Lower leg skin (tissue), 4 donors: ENCODE data around the gene CORIN. TPM values are rescaled to one million over a fixed set of nuclear protein-coding genes. Genes with fewer than 3 reads are reported as not detected.

Source experiments
- DNase-seq, 2 donors: peaks; one replicate each; pipeline ENCODE4 v3.0.0-alpha.2; 2019; ENCODE audit warnings: low spot score in 2 of 2
- H3K4me3 ChIP-seq: fragments of 200-600 bp; sonication (generic); 2 replicates; pipeline ENCODE4 v1.5.1; 2017; ENCODE audit warnings: mild to moderate bottlenecking, low read depth; ENCODE audit not compliant: poor library complexity, severe bottlenecking
- POLR2A ChIP-seq, 2 donors: fragments of 450-650 bp; IDR thresholded peaks; one replicate each; pipeline ENCODE4 v1.6.1; 2016 to 2017; ENCODE audit warnings: antibody characterized with exemption in 2 of 2, mild to moderate bottlenecking in 1 of 2, moderate library complexity in 1 of 2
- WGBS, 2 donors: methylation state at CpG; one replicate each; pipeline ENCODE4 v1.1.5; 2018; 5-methylcytosine and 5-hydroxymethylcytosine counted together
- intact Hi-C: fragments of 100-400 bp; cut with DNase I; formaldehyde crosslinking; loops from one replicate; pipeline ENCODE4 v1.15.0; 2023; ENCODE audit warnings: low total_unique reads
- total RNA-seq, 4 donors: library from RNA; depleted of rRNA; stranded (reverse); fragments of >200 nt; gene quantifications; one replicate each; pipeline ENCODE4 v1.1.0, GENCODE V29; 2016
- TF ChIP-seq, protein P1 (sequence below), 3 donors: fragments of 450-650 bp; IDR thresholded peaks; one replicate each; pipeline ENCODE4 v1.5.1; 2016; ENCODE audit warnings: antibody characterized with exemption in 3 of 3, mild to moderate bottlenecking in 3 of 3, moderate library complexity in 2 of 3

The CORIN gene
- total RNA-seq, 4 donors from 2014 or later = 0.15 to 17.6 (median 1.7) TPM

DNA sequence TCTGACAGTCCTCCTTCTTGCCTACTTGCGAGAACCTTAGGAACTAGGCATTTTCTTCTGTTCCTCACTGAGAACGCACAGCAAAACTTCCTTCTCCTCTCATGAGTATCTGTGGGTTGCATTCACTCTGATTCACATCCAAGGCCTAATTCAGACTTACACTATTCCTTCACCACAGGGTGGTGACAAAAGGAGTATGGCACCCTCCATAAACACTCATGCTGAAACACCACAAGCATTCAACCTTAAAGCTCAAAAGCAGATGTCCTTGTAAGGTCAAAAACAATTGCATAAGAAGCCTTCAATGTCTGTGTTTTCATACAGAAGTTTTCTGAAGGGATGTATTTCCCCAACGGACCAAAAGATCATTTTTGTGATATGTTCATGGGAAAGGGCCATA is 147.3 kb downstream of the CORIN start:
- no peak overlapping the region for H3K4me3 ChIP-seq
- intact Hi-C loops = no loop called here
- TF ChIP-seq POLR2A (IDR thresholded peaks at IDR 0.05) = no peak
- WGBS, 2 donors = 82 to 87% methylated on average over 3 of the region's 3 CpGs
- no peak for DNase-seq

DNA sequence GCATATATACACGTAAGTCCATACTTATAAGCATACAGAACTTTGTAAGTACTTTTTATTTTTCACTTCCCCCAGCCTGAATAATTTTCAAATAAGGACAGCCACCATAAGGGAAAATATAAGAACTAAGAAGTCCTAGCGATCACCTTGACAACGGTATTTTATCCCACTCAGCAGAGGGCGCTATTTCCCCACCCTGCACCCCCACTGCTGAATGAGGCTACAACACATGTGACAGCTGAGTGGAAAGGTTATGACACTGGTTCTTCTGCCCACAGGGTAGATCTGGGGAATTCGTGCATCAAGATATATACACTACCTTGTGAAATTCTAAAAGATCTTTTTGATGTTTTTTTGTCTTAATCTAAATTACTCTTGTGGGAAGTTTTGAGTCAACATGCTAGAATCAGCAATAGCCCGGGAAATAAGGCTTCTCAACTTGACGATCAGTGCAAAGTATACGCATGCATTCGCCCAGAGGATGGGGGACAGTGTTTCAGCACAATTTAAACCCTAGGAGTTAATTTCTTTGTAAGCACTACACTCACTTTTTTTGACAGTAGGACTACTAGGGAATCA is 151.5 kb downstream of the CORIN start:
- TF ChIP-seq, protein P1, sequence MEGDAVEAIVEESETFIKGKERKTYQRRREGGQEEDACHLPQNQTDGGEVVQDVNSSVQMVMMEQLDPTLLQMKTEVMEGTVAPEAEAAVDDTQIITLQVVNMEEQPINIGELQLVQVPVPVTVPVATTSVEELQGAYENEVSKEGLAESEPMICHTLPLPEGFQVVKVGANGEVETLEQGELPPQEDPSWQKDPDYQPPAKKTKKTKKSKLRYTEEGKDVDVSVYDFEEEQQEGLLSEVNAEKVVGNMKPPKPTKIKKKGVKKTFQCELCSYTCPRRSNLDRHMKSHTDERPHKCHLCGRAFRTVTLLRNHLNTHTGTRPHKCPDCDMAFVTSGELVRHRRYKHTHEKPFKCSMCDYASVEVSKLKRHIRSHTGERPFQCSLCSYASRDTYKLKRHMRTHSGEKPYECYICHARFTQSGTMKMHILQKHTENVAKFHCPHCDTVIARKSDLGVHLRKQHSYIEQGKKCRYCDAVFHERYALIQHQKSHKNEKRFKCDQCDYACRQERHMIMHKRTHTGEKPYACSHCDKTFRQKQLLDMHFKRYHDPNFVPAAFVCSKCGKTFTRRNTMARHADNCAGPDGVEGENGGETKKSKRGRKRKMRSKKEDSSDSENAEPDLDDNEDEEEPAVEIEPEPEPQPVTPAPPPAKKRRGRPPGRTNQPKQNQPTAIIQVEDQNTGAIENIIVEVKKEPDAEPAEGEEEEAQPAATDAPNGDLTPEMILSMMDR (IDR thresholded peaks at IDR 0.05) = no peak
- TF ChIP-seq POLR2A (IDR thresholded peaks at IDR 0.05) = no peak
- H3K4me3 ChIP-seq = no peak overlapping the region
- intact Hi-C loops = loop anchor here (10.0 kb wide), 1 partner anchor 148 kb away; the partner anchor contains the start of gene CORIN
- DNase-seq = peak; percentile 45 to 88
- 50 to 57% methylated on average over 9 of the region's 9 CpGs for WGBS, 2 donors

DNA sequence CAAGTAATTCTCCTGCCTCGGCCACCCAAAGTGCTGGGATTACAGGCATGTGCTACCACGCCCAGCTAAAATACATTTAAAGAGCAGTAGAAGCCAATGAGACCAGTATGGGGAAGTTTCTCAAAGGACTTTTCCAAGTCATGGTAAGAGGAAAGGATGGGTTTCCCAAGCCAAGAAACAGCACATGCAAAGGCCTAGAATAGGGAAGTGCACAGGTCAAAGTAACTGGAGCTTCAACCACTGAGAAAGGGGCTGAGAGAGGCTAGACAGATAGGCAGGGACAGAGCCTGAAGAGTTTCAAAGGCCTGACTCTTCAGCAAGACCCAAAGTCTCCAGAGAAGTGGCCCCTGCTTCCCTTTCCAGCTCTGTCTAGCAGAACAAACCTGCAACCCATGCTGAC is 162.1 kb downstream of the CORIN start:
- WGBS, 2 donors = 87 to 93% methylated on average over 2 of the region's 2 CpGs
- H3K4me3 ChIP-seq = no peak overlapping the region
- no peak for TF ChIP-seq POLR2A (IDR thresholded peaks at IDR 0.05)
- no peak for DNase-seq
- intact Hi-C loops = loop anchor here (10.0 kb wide), 1 partner anchor 259 kb away; no protein-coding TSS in a partner anchor

DNA sequence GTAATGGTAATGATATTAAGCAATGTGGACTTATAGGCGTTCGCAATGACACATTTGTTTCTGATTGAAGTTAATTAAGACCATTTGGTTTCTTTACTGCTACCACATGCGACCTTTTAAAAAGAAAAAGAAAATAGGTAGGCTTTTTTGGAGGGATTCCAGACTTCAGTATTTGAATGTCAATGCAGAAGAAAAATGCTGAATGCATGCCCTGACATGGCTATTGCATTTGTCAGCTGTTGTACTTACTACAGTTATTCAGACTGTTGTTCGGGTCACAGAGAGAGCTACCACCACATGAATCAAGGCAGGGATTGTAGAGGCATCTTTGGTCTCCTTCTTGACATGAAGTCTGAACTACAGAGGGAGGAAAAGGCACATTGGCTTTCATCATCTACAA is 163.7 kb downstream of the CORIN start:
- WGBS, 2 donors = 33 to 37% methylated on average over 4 of the region's 4 CpGs
- no peak overlapping the region for H3K4me3 ChIP-seq
- no peak for TF ChIP-seq POLR2A (IDR thresholded peaks at IDR 0.05)
- TF ChIP-seq, protein P1 (IDR thresholded peaks at IDR 0.05) = no peak
- no peak for DNase-seq
- intact Hi-C loops = loop anchor here (10.0 kb wide), 1 partner anchor 261 kb away; no protein-coding TSS in a partner anchor

DNA sequence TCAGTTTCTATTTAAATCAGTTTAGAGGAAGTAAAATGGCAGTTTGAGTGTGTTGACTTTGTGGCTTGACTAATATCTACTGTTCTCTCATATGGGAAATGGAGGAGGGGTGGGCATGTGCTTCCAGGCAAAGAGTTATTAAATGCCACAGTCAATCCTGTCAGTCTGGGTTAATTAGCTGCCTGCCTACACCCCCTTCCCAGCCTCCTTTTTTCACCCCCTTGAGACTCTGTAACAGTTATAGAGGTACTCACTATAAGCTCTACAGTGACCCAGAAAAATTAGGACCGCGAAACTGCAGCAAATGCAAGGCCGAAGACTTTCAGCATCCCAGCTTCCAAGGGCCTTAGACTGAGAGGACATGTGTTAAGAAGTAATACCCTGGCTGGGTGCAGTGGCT is 165.2 kb downstream of the CORIN start:
- WGBS, 2 donors = 96 to 99% methylated on average over 3 of the region's 3 CpGs
- H3K4me3 ChIP-seq = no peak overlapping the region
- no peak for DNase-seq
- intact Hi-C loops = loop anchor here (10.0 kb wide), 1 partner anchor 262 kb away; no protein-coding TSS in a partner anchor
- TF ChIP-seq, protein P1 (IDR thresholded peaks at IDR 0.05) = no peak
- no peak for TF ChIP-seq POLR2A (IDR thresholded peaks at IDR 0.05)

DNA sequence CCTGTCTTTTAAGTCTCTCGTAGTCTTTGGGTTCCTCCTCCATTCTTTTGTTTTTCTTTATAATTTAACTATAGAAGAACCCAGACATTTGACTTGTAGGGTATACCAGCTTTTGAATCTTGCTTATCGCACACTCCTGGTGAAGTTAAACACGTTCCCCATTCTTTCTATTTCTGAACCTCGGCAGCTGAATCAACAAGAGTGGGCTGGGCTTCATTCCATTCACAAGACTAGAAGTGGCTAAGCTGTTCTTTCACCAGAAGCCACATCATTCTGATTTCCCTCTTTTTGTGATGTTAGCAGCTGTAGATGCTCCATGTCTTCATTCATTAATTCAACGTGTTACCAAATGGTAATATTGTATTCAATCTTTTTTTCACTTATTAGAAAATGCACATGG is 167.9 kb downstream of the CORIN start:
- no peak for DNase-seq
- intact Hi-C loops = loop anchor here (10.0 kb wide), 1 partner anchor 265 kb away; no protein-coding TSS in a partner anchor
- no peak overlapping the region for H3K4me3 ChIP-seq
- 60 to 65% methylated on average over 5 of the region's 5 CpGs for WGBS, 2 donors
- TF ChIP-seq POLR2A (IDR thresholded peaks at IDR 0.05) = no peak
- TF ChIP-seq, protein P1 (IDR thresholded peaks at IDR 0.05) = no peak
